ENCODE measurements around the gene TMEM123.

The TMEM123 gene

GRCh38 chr11:102472127-102472526 is 19.6 kb upstream of the TMEM123 start:
- Histone ChIP-seq H3K27me3 (ENCODE audit: insufficient read depth, insufficient read length) (no peaks in the 10 kb centered on the region), H3K36me3 (ENCODE audit: insufficient read depth, insufficient read length, low read length) (no peaks in the 10 kb centered on the region), H3K9ac (ENCODE audit: insufficient read length, low read depth) (no peak overlapping the region), H3K4me1 (ENCODE audit: insufficient read depth, insufficient read length) (no peaks in the 10 kb centered on the region), H3K9me3 (ENCODE audit: insufficient read depth, low read length) (no peaks in the 10 kb centered on the region), H3K4me3 (ENCODE audit: insufficient read length, low read depth) (no peak overlapping the region)
- no peak for DNase-seq (ENCODE audit: low read depth, low spot score)
- TF ChIP-seq YY1 (IDR thresholded peaks at IDR 0.05; ENCODE audit: insufficient read depth, insufficient read length) (no peak), ZNF274 (IDR thresholded peaks at IDR 0.05; ENCODE audit: low read depth, low read length) (no peak), SUZ12 (IDR thresholded peaks at IDR 0.05; ENCODE audit: extremely low read depth, insufficient read depth, insufficient read length) (no peak)

- DNase-seq (ENCODE audit: low read depth, low spot score), result no peak
- no peaks in the 10 kb centered on the region for H3K4me1 ChIP-seq (ENCODE audit: insufficient read depth, insufficient read length)
Observed at GRCh38 chr11:102471474-102471873, 18.9 kb upstream of the TMEM123 start.

GRCh38 chr11:102470251-102470650 is 17.7 kb upstream of the TMEM123 start:
- no peaks in the 10 kb centered on the region for H3K4me1 ChIP-seq (ENCODE audit: insufficient read depth, insufficient read length)
- H3K9me3 ChIP-seq (ENCODE audit: insufficient read depth, low read length), result no peaks in the 10 kb centered on the region
- DNase-seq (ENCODE audit: low read depth, low spot score), result no peak
- H3K36me3 ChIP-seq (ENCODE audit: insufficient read depth, insufficient read length, low read length), result no peaks in the 10 kb centered on the region
- no peak overlapping the region for H3K9ac ChIP-seq (ENCODE audit: insufficient read length, low read depth)
- TF ChIP-seq YY1 (IDR thresholded peaks at IDR 0.05; ENCODE audit: insufficient read depth, insufficient read length), result no peak
- TF ChIP-seq SUZ12 (IDR thresholded peaks at IDR 0.05; ENCODE audit: extremely low read depth, insufficient read depth, insufficient read length), result no peak
- TF ChIP-seq ZNF274 (IDR thresholded peaks at IDR 0.05; ENCODE audit: low read depth, low read length), result no peak
- no peak overlapping the region for H3K4me3 ChIP-seq (ENCODE audit: insufficient read length, low read depth)
- H3K27me3 ChIP-seq (ENCODE audit: insufficient read depth, insufficient read length), result no peaks in the 10 kb centered on the region

More at GRCh38 chr11:102471474-102471873, 18.9 kb upstream of the TMEM123 start:
- Histone ChIP-seq H3K9me3 (ENCODE audit: insufficient read depth, low read length) (no peaks in the 10 kb centered on the region), H3K36me3 (ENCODE audit: insufficient read depth, insufficient read length, low read length) (no peaks in the 10 kb centered on the region), H3K9ac (ENCODE audit: insufficient read length, low read depth) (no peak overlapping the region), H3K27me3 (ENCODE audit: insufficient read depth, insufficient read length) (no peaks in the 10 kb centered on the region), H3K4me3 (ENCODE audit: insufficient read length, low read depth) (no peak overlapping the region)
- no peak for TF ChIP-seq SUZ12 (IDR thresholded peaks at IDR 0.05; ENCODE audit: extremely low read depth, insufficient read depth, insufficient read length)
- TF ChIP-seq ZNF274 (IDR thresholded peaks at IDR 0.05; ENCODE audit: low read depth, low read length), result no peak
- TF ChIP-seq YY1 (IDR thresholded peaks at IDR 0.05; ENCODE audit: insufficient read depth, insufficient read length), result no peak

GRCh38 chr11:102469196-102469821 is 16.7 kb upstream of the TMEM123 start:
- no peaks in the 10 kb centered on the region for H3K9me3 ChIP-seq (ENCODE audit: insufficient read depth, low read length)
- no peaks in the 10 kb centered on the region for H3K36me3 ChIP-seq (ENCODE audit: insufficient read depth, insufficient read length, low read length)
- H3K27me3 ChIP-seq (ENCODE audit: insufficient read depth, insufficient read length), result no peaks in the 10 kb centered on the region
- DNase-seq (ENCODE audit: low read depth, low spot score), result no peak
- H3K4me3 ChIP-seq (ENCODE audit: insufficient read length, low read depth), result no peak overlapping the region
- TF ChIP-seq ZNF274 (IDR thresholded peaks at IDR 0.05; ENCODE audit: low read depth, low read length) (no peak), SUZ12 (IDR thresholded peaks at IDR 0.05; ENCODE audit: extremely low read depth, insufficient read depth, insufficient read length) (no peak), YY1 (IDR thresholded peaks at IDR 0.05; ENCODE audit: insufficient read depth, insufficient read length) (no peak)
- no peaks in the 10 kb centered on the region for H3K4me1 ChIP-seq (ENCODE audit: insufficient read depth, insufficient read length)
- no peak overlapping the region for H3K9ac ChIP-seq (ENCODE audit: insufficient read length, low read depth)

- H3K36me3 ChIP-seq (ENCODE audit: insufficient read depth, insufficient read length, low read length), result no peaks in the 10 kb centered on the region
- TF ChIP-seq YY1 (IDR thresholded peaks at IDR 0.05; ENCODE audit: insufficient read depth, insufficient read length) (no peak), ZNF274 (IDR thresholded peaks at IDR 0.05; ENCODE audit: low read depth, low read length) (no peak), SUZ12 (IDR thresholded peaks at IDR 0.05; ENCODE audit: extremely low read depth, insufficient read depth, insufficient read length) (no peak)
- DNase-seq (ENCODE audit: low read depth, low spot score), result no peak
- H3K9ac ChIP-seq (ENCODE audit: insufficient read length, low read depth), result no peak overlapping the region
- no peak overlapping the region for H3K4me3 ChIP-seq (ENCODE audit: insufficient read length, low read depth)
- no peaks in the 10 kb centered on the region for H3K4me1 ChIP-seq (ENCODE audit: insufficient read depth, insufficient read length)
- no peaks in the 10 kb centered on the region for H3K9me3 ChIP-seq (ENCODE audit: insufficient read depth, low read length)
- no peaks in the 10 kb centered on the region for H3K27me3 ChIP-seq (ENCODE audit: insufficient read depth, insufficient read length)
Observed at GRCh38 chr11:102468616-102469195, 16.1 kb upstream of the TMEM123 start.

GRCh38 chr11:102467853-102468580 is 15.5 kb upstream of the TMEM123 start:
- H3K4me1 ChIP-seq (ENCODE audit: insufficient read depth, insufficient read length), result no peaks in the 10 kb centered on the region
- no peak for TF ChIP-seq SUZ12 (IDR thresholded peaks at IDR 0.05; ENCODE audit: extremely low read depth, insufficient read depth, insufficient read length)
- no peak for TF ChIP-seq YY1 (IDR thresholded peaks at IDR 0.05; ENCODE audit: insufficient read depth, insufficient read length)
- no peak for TF ChIP-seq ZNF274 (IDR thresholded peaks at IDR 0.05; ENCODE audit: low read depth, low read length)
- H3K27me3 ChIP-seq (ENCODE audit: insufficient read depth, insufficient read length), result no peaks in the 10 kb centered on the region
- H3K4me3 ChIP-seq (ENCODE audit: insufficient read length, low read depth), result no peak overlapping the region
- no peak for DNase-seq (ENCODE audit: low read depth, low spot score)
- no peaks in the 10 kb centered on the region for H3K9me3 ChIP-seq (ENCODE audit: insufficient read depth, low read length)
- H3K9ac ChIP-seq (ENCODE audit: insufficient read length, low read depth), result no peak overlapping the region
- H3K36me3 ChIP-seq (ENCODE audit: insufficient read depth, insufficient read length, low read length), result no peaks in the 10 kb centered on the region

GRCh38 chr11:102467080-102467708 is 14.6 kb upstream of the TMEM123 start:
- Histone ChIP-seq H3K9me3 (ENCODE audit: insufficient read depth, low read length) (no peaks in the 10 kb centered on the region), H3K4me1 (ENCODE audit: insufficient read depth, insufficient read length) (no peaks in the 10 kb centered on the region), H3K27me3 (ENCODE audit: insufficient read depth, insufficient read length) (no peaks in the 10 kb centered on the region), H3K9ac (ENCODE audit: insufficient read length, low read depth) (no peak overlapping the region), H3K4me3 (ENCODE audit: insufficient read length, low read depth) (no peak overlapping the region), H3K36me3 (ENCODE audit: insufficient read depth, insufficient read length, low read length) (no peaks in the 10 kb centered on the region)
- no peak for DNase-seq (ENCODE audit: low read depth, low spot score)
- TF ChIP-seq ZNF274 (IDR thresholded peaks at IDR 0.05; ENCODE audit: low read depth, low read length) (no peak), SUZ12 (IDR thresholded peaks at IDR 0.05; ENCODE audit: extremely low read depth, insufficient read depth, insufficient read length) (no peak), YY1 (IDR thresholded peaks at IDR 0.05; ENCODE audit: insufficient read depth, insufficient read length) (no peak)

Data from NT2/D1 (cell line).